ENCODE measurements around the gene OVOL1. TPM values are rescaled to one million over a fixed set of nuclear protein-coding genes. Genes with fewer than 3 reads are reported as not detected.

OVOL1 gene
- total and polyA plus RNA-seq, 2 of the 8 experiments (the other 6 are each of a cell fraction or from before 2014, with no cell fraction given), result 2.6 to 3.4 TPM

GRCh38 chr11:65786786-65787636 lies at the start of gene OVOL1 (continued):
- TF ChIP-seq RXRA (IDR thresholded peaks at IDR 0.05; ENCODE audit: insufficient read depth, low read depth, low read length) (no peak), SUZ12 (IDR thresholded peaks at IDR 0.05; ENCODE audit: low read length) (peak; percentile 4; the same call in 1 of the 2 replicates), CBX8 (IDR thresholded peaks at IDR 0.05; ENCODE audit: borderline replicate concordance, low read depth, low read length) (no peak), ATF2 (IDR thresholded peaks at IDR 0.05; ENCODE audit: low read length) (no peak), RBBP5 (IDR thresholded peaks at IDR 0.05; ENCODE audit: borderline replicate concordance, low read depth, low read length) (no peak), TEAD4 (IDR thresholded peaks at IDR 0.05; ENCODE audit: low read depth, low read length) (no peak), TCF12 (IDR thresholded peaks at IDR 0.05; ENCODE audit: low read depth, low read length) (peak; percentile 61; the same call in 1 of the 2 replicates), SP2 (IDR thresholded peaks at IDR 0.05; ENCODE audit: low read length) (no peak), HDAC6 (IDR thresholded peaks at IDR 0.05; ENCODE audit: low read depth, low read length) (no peak), SP1 (IDR thresholded peaks at IDR 0.05; ENCODE audit: low read depth, low read length) (no peak), TBP (IDR thresholded peaks at IDR 0.05; ENCODE audit: low read depth, low read length) (no peak), CREB1 (IDR thresholded peaks at IDR 0.05) (no peak), TAF1 (IDR thresholded peaks at IDR 0.05; ENCODE audit: low read depth, low read length) (peak; percentile 25; the same call in 1 of the 2 replicates), EGR1 (IDR thresholded peaks at IDR 0.05; ENCODE audit: borderline replicate concordance, low read depth, low read length) (no peak), CEBPB (IDR thresholded peaks at IDR 0.05; ENCODE audit: low read depth, low read length) (no peak), JUND (IDR thresholded peaks at IDR 0.05; ENCODE audit: low read length) (no peak), GTF2F1 (IDR thresholded peaks at IDR 0.05; ENCODE audit: borderline replicate concordance, low read depth, low read length) (no peak), HDAC2 (IDR thresholded peaks at IDR 0.05; ENCODE audit: borderline replicate concordance in 1 of 2, low read depth in 2 of 2, low read length in 2 of 2) (0 out of 4 replicates have a peak, but pooled peaks of 1 of the 2 experiments have one; percentile 69)
